Measurements from ENCODE around the gene SPEG.

SPEG gene

DNA sequence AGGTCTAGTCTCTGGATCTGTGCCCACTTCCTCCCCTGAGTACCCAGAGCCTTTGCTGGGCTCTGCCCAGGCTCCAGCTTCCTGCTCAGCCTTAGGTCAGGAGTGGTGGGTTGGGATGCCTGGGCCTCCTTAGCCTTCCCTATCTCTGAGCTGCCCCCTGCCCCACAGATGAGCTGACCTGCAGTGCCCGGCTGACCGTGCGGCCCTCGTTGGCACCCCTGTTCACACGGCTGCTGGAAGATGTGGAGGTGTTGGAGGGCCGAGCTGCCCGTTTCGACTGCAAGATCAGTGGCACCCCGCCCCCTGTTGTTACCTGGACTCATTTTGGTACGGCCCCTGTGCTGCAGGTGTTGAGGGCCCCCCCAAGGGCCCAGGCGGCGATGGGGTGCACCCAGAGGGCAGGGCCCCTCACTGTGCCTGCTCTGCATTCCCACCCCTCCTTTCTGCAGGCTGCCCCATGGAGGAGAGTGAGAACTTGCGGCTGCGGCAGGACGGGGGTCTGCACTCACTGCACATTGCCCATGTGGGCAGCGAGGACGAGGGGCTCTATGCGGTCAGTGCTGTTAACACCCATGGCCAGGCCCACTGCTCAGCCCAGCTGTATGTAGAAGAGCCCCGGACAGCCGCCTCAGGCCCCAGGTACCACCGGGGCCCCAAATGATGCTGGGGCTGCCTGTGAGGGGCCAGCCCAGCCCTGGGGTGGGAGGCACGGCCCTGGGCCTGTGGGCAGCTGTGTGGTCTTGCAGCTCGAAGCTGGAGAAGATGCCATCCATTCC, 34.0 kb downstream of the SPEG start:
- H3K4me1 Mint-ChIP-seq: no peaks in the 10 kb centered on the region
- H3K36me3 Mint-ChIP-seq: no peaks in the 10 kb centered on the region
- no peak overlapping the region for H3K4me3 Mint-ChIP-seq
- no peak for DNase-seq (ENCODE audit: low spot score in 2 of 2)
- H3K9me3 Mint-ChIP-seq: no peaks in the 10 kb centered on the region
- ATAC-seq: no peak
- H3K27ac Mint-ChIP-seq: no peak overlapping the region

DNA sequence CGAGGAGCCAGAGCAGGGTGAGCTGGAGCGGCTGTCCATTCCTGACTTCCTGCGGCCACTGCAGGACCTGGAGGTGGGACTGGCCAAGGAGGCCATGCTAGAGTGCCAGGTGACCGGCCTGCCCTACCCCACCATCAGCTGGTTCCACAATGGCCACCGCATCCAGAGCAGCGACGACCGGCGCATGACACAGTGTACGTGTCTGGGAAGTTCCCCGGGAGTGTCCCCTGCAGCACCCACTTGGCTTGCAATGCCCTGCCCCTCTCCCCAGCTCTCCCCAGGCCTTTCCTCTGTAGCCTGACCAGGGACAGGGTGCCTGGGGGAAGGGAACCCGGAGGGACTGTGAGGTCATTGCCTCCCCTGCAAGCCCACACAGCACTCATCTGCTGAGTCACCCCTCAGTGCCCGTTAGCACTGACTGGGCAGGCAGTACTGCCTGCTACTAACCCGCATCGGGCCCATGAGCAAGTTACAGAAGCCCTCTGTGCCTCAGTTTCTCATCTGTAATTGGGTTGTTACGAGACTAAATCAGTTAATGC, 34.6 kb downstream of the SPEG start:
- DNase-seq (ENCODE audit: low spot score in 2 of 2): no peak
- Mint-ChIP-seq H3K4me3 (no peak overlapping the region), H3K4me1 (no peaks in the 10 kb centered on the region), H3K36me3 (no peaks in the 10 kb centered on the region), H3K9me3 (no peaks in the 10 kb centered on the region), H3K27ac (no peak overlapping the region)
- ATAC-seq: no peak

DNA sequence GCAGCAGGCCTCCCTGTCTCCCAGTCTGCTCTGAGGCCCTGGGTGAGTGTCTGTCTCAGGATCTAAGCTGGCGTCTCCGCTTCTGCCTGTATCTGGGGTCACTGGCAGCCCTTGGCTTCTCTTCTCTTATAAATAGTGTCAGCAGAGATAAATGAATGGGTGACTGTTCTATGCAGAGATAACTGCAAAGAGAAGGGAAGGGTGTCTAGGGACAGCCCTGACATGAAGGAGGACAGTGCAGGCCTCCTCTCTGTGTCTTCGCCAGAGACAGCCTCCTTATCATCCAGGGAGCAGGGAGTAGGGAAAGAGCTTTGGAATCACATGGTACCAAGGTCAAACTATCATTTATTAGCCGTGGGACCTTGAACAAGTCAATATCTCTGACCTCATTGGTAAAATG, 35.8 kb downstream of the SPEG start:
- H3K4me3 Mint-ChIP-seq: no peak overlapping the region
- no peak for DNase-seq (ENCODE audit: low spot score in 2 of 2)
- ATAC-seq: no peak
- H3K27ac Mint-ChIP-seq: no peak overlapping the region
- no peaks in the 10 kb centered on the region for H3K4me1 Mint-ChIP-seq
- no peaks in the 10 kb centered on the region for H3K36me3 Mint-ChIP-seq
- no peaks in the 10 kb centered on the region for H3K9me3 Mint-ChIP-seq

DNA sequence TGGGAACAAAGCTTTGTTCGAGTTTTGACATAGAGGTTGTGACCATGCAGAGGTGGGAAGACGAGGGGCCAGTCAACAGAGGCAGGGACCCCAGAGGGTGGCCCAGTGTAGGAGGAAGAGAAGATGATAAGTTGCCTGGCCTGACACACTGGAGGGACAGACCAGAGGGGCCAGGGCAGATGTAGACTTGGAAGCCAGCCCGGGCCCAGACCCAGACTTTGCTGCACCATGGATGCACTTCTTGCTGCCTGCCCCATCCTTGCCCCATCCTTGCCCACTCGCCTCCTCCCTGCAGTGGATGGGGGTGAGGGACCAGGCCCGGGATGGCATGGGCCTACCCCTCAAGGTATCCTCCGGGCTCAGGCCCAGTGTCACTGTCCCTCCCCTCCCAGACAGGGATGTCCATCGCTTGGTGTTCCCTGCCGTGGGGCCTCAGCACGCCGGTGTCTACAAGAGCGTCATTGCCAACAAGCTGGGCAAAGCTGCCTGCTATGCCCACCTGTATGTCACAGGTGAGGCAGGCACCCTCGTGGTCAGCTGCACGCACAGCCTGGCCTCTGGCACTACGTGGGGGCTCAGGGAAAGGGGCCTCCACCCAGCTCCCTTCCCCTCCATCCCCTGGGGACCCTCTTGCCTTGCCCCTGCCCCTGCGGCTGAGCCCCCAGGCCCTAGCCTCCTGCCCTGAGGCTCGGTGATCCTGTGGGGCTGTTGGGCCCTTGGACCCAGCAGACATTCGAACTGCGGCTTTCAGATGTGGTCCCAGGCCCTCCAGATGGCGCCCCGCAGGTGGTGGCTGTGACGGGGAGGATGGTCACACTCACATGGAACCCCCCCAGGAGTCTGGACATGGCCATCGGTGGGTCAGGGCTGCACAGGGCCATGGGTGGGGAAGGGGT, 37.1 kb downstream of the SPEG start:
- H3K9me3 Mint-ChIP-seq: no peaks in the 10 kb centered on the region
- ATAC-seq (no peak), DNase-seq (ENCODE audit: low spot score in 2 of 2) (no peak)
- no peaks in the 10 kb centered on the region for H3K36me3 Mint-ChIP-seq
- peaks cover 7% of the 10 kb centered on the region for H3K4me1 Mint-ChIP-seq
- H3K27ac Mint-ChIP-seq: no peak overlapping the region
- H3K4me3 Mint-ChIP-seq: no peak overlapping the region

DNA sequence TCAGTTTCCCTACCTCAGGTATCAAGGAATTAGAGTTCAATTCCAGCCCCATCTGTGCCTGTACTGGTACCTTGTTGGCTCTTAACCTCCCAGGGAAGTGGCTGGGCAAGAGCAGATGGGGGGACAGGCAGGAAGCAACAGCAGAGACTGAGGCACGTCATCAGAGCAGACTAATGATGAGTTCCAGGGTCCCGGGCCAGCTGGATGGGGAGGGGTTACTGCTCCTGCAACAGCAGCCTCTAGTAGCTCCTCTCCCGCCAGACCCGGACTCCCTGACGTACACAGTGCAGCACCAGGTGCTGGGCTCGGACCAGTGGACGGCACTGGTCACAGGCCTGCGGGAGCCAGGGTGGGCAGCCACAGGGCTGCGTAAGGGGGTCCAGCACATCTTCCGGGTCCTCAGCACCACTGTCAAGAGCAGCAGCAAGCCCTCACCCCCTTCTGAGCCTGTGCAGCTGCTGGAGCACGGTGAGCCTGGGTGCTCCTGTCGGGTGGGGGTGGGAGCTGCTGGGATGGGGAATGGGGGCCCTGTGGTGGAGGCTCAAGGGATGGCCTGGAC, 38.1 kb downstream of the SPEG start:
- ATAC-seq: no peak
- Mint-ChIP-seq H3K4me3 (no peak overlapping the region), H3K9me3 (no peaks in the 10 kb centered on the region), H3K36me3 (no peaks in the 10 kb centered on the region), H3K4me1 (peaks cover 7% of the 10 kb centered on the region), H3K27ac (no peak overlapping the region)
- no peak for DNase-seq (ENCODE audit: low spot score in 2 of 2)

DNA sequence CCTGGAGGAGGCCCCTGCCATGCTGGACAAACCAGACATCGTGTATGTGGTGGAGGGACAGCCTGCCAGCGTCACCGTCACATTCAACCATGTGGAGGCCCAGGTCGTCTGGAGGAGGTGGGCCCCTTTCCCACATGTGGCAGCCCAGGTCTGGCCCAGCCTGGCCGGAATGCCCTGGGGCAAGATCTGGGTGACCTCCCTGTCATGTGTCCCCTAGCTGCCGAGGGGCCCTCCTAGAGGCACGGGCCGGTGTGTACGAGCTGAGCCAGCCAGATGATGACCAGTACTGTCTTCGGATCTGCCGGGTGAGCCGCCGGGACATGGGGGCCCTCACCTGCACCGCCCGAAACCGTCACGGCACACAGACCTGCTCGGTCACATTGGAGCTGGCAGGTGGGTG, 38.9 kb downstream of the SPEG start:
- Mint-ChIP-seq H3K9me3 (no peaks in the 10 kb centered on the region), H3K4me3 (no peak overlapping the region), H3K27ac (no peak overlapping the region), H3K4me1 (peaks cover 7% of the 10 kb centered on the region), H3K36me3 (no peaks in the 10 kb centered on the region)
- DNase-seq (ENCODE audit: low spot score in 2 of 2) (no peak), ATAC-seq (no peak)

DNA sequence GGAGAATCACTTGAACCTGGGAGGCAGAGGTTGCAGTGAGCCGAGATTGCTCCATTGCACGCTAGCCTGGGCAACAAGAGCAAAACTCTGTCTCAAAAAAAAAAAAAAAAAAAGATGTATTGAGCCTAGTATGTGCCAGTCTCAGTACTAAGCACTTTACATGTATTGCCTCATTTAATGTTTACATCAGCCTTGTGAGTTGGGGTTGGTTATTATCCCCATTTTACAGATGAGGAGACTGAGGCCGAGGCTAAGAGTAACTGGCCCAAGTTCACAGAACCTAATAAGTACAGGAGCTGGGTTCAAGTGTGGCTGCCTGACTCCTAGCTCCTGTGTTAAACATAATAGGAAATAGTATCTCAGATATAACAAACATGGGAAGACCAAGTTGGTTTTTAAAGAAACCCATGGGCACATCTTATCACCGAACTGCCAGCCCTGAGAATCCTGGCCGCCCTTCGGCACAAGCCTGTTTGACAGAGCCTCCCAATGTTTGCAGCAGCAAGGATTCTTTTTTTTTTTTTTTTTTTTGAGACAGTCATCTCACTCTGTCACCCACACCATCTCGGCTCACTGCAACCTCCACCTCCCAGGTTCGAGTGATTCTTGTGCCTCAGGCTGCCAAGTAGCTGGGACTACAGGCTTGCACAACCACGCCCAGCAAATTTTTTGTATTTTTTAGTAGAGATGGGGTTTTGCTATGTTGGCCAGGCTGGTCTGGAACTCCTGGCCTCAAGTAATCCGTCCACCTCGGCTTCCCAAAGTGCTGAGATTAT, 39.8 kb downstream of the SPEG start:
- DNase-seq (ENCODE audit: low spot score in 2 of 2): no peak
- H3K4me1 Mint-ChIP-seq: peaks cover 7% of the 10 kb centered on the region
- H3K27ac Mint-ChIP-seq: no peak overlapping the region
- H3K4me3 Mint-ChIP-seq: no peak overlapping the region
- no peak for ATAC-seq
- H3K9me3 Mint-ChIP-seq: no peaks in the 10 kb centered on the region
- no peaks in the 10 kb centered on the region for H3K36me3 Mint-ChIP-seq

DNA sequence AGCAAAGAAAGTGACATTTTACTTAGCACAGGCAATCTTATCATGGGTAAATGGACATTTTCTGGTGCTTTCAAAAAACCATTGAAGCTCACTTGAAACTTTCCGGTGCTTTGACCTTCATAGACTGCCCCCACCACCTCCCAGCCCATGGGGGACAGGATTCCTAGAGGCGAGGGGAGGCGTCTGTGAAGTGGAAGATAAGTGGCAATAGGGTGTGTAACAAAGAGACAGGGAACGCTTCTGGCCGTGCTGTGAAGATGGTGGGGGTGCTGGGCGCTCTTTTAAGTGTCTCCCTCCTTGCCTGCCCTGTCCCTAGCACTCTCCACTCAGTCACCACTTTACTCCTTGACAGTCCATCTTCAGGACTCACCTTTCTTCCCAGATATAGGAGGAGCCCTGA, 40.6 kb downstream of the SPEG start:
- Mint-ChIP-seq H3K36me3 (no peaks in the 10 kb centered on the region), H3K4me1 (peaks cover 7% of the 10 kb centered on the region), H3K4me3 (no peak overlapping the region), H3K27ac (no peak overlapping the region), H3K9me3 (no peaks in the 10 kb centered on the region)
- DNase-seq (ENCODE audit: low spot score in 2 of 2): no peak
- ATAC-seq: no peak

DNA sequence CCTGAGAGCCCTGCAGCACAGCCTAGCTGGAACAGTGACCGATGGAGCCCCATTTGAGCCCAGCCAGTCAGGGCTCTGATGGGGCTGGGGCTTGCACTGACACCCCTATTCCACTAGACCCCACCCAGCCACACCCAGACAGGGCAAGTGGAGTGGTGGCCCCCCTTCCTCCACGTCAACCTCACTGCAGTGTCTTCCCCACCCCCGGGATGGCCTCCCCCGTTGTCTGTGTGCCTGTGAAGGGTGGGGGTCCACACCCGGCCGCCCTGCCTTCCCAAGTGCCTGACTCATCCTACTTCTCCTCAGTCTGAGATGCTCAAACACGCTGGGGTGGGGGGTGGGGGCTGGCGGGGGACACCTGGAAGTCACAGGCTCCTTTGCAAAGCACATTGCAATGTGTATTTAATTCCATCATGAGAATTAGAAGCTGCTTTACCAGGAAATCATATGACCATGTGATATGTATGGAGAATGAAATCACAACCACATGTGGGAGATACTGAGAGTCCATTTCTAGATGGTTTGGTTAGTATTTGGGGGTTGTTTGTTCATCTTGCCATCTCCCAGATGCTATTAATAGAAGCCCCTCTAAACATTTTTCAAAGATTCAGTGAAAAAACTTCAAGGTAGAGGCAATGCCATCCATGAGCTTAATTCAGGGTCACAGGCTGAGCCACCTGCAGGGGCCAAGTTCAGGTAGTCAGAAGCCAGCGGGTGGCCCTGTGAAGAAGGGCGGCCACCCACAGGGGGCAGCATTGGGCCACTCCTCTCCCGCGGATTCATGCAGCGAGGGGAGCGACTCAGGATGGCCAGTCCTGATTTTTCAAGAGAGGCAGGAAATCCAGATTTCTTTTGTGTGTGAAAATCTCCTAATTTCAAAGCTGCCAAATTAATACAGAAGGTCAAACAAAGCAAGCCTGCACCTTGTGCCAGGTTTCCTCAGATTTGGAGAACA, 41.3 kb downstream of the SPEG start:
- H3K4me3 Mint-ChIP-seq: peak overlapping the region; percentile 18
- no peaks in the 10 kb centered on the region for H3K9me3 Mint-ChIP-seq

DNA sequence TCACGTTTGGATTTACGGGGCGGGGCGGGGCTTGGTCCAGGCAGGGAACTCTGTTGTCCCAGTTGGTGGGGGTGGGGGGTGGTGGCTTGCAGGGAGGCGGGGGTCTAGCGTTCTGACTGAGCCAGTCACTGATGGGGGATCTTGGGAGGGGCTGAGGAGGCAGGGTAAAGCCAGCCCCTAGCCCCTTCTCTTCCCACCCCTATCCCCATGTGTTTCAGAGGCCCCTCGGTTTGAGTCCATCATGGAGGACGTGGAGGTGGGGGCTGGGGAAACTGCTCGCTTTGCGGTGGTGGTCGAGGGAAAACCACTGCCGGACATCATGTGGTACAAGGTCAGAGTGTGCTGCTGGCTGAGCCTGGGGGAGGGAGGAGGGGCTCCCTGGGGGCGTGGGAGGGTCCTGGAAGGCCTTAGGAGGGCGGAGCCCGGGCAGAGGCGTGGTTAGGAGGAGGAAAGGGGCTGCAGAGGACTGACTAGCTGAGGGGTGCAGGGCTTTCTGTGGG, 42.1 kb downstream of the SPEG start:
- no peak for ATAC-seq
- DNase-seq (ENCODE audit: low spot score in 2 of 2): no peak
- Mint-ChIP-seq H3K4me3 (peak overlapping the region; percentile 18), H3K36me3 (no peaks in the 10 kb centered on the region), H3K4me1 (peaks cover 7% of the 10 kb centered on the region), H3K9me3 (no peaks in the 10 kb centered on the region), H3K27ac (no peak overlapping the region)

More for the DNA sequence above, 41.3 kb downstream of the SPEG start:
- Mint-ChIP-seq H3K4me1 (peaks cover 7% of the 10 kb centered on the region), H3K36me3 (no peaks in the 10 kb centered on the region), H3K27ac (no peak overlapping the region)
- ATAC-seq (peak; percentile 63), DNase-seq (ENCODE audit: low spot score in 2 of 2) (peak; percentile 49 to 79)

DNA sequence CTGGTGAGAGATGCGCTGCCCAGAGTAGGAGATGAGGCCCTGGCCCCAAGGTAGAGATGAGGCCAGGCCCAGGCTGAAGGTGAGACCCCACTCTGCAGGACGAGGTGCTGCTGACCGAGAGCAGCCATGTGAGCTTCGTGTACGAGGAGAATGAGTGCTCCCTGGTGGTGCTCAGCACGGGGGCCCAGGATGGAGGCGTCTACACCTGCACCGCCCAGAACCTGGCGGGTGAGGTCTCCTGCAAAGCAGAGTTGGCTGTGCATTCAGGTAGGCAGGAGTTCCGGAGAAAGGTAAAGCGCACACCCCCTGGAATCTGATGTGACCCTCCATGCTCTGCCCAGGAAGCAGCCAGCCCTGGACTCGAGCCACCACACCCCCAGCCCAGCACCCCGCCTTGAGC, 42.5 kb downstream of the SPEG start:
- Mint-ChIP-seq H3K4me3 (no peak overlapping the region), H3K9me3 (no peaks in the 10 kb centered on the region), H3K36me3 (no peaks in the 10 kb centered on the region), H3K27ac (no peak overlapping the region), H3K4me1 (peaks cover 7% of the 10 kb centered on the region)
- no peak for DNase-seq (ENCODE audit: low spot score in 2 of 2)
- ATAC-seq: no peak

DNA sequence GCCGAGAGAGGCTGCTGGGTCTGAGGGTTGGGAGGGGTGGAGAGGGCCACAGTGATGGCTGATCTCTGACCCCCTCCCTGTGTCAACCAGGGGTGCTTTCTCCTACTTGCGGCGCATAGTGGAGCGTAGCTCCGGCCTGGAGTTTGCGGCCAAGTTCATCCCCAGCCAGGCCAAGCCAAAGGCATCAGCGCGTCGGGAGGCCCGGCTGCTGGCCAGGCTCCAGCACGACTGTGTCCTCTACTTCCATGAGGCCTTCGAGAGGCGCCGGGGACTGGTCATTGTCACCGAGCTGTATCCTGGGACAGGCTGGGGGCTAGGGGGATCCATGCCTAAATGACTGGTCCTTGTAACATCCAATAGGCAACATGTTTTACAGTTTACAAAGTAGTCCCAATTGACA, 43.2 kb downstream of the SPEG start:
- H3K9me3 Mint-ChIP-seq: no peaks in the 10 kb centered on the region
- H3K4me3 Mint-ChIP-seq: no peak overlapping the region
- no peak for ATAC-seq
- DNase-seq (ENCODE audit: low spot score in 2 of 2): no peak
- H3K36me3 Mint-ChIP-seq: no peaks in the 10 kb centered on the region
- H3K4me1 Mint-ChIP-seq: peaks cover 7% of the 10 kb centered on the region
- H3K27ac Mint-ChIP-seq: no peak overlapping the region

DNA sequence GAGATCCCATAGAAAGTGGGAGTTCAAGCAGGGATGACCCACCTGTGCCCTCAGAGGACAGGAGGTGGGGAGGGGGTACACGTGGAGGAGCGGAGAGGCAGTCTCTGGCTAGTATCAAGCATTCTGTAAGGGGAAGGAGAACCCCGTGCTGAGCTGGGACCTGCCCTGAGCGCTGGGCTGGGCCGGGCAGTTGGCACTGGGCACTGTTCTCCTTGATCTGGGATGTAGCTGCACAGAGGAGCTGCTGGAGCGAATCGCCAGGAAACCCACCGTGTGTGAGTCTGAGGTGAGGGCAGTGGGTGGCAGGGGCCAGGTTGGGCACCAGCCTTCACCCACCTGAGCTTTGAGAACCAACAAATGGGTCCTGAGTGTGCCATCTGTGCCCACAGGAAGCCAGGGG, 44.3 kb downstream of the SPEG start:
- H3K9me3 Mint-ChIP-seq: no peaks in the 10 kb centered on the region
- no peak overlapping the region for H3K27ac Mint-ChIP-seq
- H3K36me3 Mint-ChIP-seq: no peaks in the 10 kb centered on the region
- ATAC-seq (no peak), DNase-seq (ENCODE audit: low spot score in 2 of 2) (no peak)
- H3K4me3 Mint-ChIP-seq: no peak overlapping the region
- H3K4me1 Mint-ChIP-seq: peaks cover 7% of the 10 kb centered on the region

DNA sequence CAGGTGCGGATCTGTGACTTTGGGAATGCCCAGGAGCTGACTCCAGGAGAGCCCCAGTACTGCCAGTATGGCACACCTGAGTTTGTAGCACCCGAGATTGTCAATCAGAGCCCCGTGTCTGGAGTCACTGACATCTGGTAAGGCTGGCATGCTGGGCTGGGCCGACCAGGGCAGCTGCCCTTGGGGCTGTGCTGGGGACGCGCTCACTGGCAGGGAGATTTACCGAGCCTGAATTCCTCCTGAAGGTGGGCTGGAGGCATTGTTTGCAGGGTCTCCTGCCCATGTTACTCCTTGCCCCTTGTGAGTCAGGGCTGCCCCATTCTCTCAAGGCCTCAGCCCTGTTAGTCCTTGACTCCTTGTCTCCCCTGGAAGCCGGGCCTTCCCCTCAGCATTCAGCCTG, 45.4 kb downstream of the SPEG start:
- ATAC-seq: no peak
- no peak overlapping the region for H3K27ac Mint-ChIP-seq
- no peak for DNase-seq (ENCODE audit: low spot score in 2 of 2)
- no peaks in the 10 kb centered on the region for H3K36me3 Mint-ChIP-seq
- no peaks in the 10 kb centered on the region for H3K9me3 Mint-ChIP-seq
- H3K4me3 Mint-ChIP-seq: no peak overlapping the region
- H3K4me1 Mint-ChIP-seq: peaks cover 7% of the 10 kb centered on the region
